H1 (cell line): ENCODE data around the gene ZFAND2B.

ENCODE experiments used
- BACH1 ChIP-seq: IDR thresholded peaks from 2 replicates; pipeline ENCODE4 v1.6.1; 2012; ENCODE audit warnings: low read length, improper control_type of control experiment
- EP300 ChIP-seq, 2 experiments: IDR thresholded peaks; 1 replicate in 1 of 2; 2 replicates in 1 of 2; pipeline ENCODE4 v1.6.1; 2011 to 2012; ENCODE audit warnings: low read depth in 2 of 2, low read length in 2 of 2, mild to moderate bottlenecking in 2 of 2, borderline replicate concordance in 1 of 2, inconsistent platforms in 1 of 2, moderate library complexity in 1 of 2
- JUN ChIP-seq: IDR thresholded peaks from 2 replicates; pipeline ENCODE4 v1.6.1; 2011; ENCODE audit warnings: low read depth, mild to moderate bottlenecking, improper control_type of control experiment, low read length
- MAFK ChIP-seq: IDR thresholded peaks from 2 replicates; pipeline ENCODE4 v1.6.1; 2012; ENCODE audit warnings: low read depth, mild to moderate bottlenecking, improper control_type of control experiment, low read length
- NRF1 ChIP-seq: IDR thresholded peaks from 2 replicates; pipeline ENCODE4 v1.6.1; 2011; ENCODE audit warnings: mild to moderate bottlenecking, low read depth, low read length, improper control_type of control experiment
- POLR2A ChIP-seq, 2 experiments: IDR thresholded peaks; 1 replicate in 1 of 2; 2 replicates in 1 of 2; pipeline ENCODE4 v1.6.1; 2011; ENCODE audit warnings: low read depth in 2 of 2, low read length in 2 of 2, mild to moderate bottlenecking in 2 of 2; ENCODE audit errors: control extremely low read depth in 1 of 2
- POLR2AphosphoS5 ChIP-seq: IDR thresholded peaks from 2 replicates; pipeline ENCODE4 v1.6.1; 2011; ENCODE audit warnings: low read depth, low read length
- POU5F1 ChIP-seq: IDR thresholded peaks from 2 replicates; pipeline ENCODE4 v1.6.1; 2011; ENCODE audit warnings: low read depth, mild to moderate bottlenecking, low read length, moderate library complexity
- RAD21 ChIP-seq, 2 experiments: IDR thresholded peaks in 1 of 2; conservative IDR thresholded peaks in 1 of 2; 2 replicates each; pipeline ENCODE4 v1.6.1; 2011; ENCODE audit warnings: low read depth in 2 of 2, low read length in 2 of 2, improper control_type of control experiment in 1 of 2, inconsistent platforms in 1 of 2, mild to moderate bottlenecking in 1 of 2, moderate library complexity in 1 of 2
- RXRA ChIP-seq: IDR thresholded peaks from 2 replicates; pipeline ENCODE4 v1.6.1; 2011; ENCODE audit warnings: low read depth, mild to moderate bottlenecking, low read length, moderate library complexity; ENCODE audit not compliant: insufficient read depth
- SP1 ChIP-seq: IDR thresholded peaks from 2 replicates; pipeline ENCODE4 v1.6.1; 2011; ENCODE audit warnings: low read depth, low read length
- YY1 ChIP-seq: IDR thresholded peaks from 2 replicates; pipeline ENCODE4 v1.6.1; 2011; ENCODE audit warnings: low read depth, mild to moderate bottlenecking, low read length
- TF ChIP-seq, protein P1 (sequence below), 3 experiments: IDR thresholded peaks; 1 replicate in 2 of 3; 2 replicates in 1 of 3; pipeline versions ENCODE4 v1.5.1 to v1.6.1; 2011; ENCODE audit warnings: low read length in 3 of 3, mild to moderate bottlenecking in 3 of 3, inconsistent platforms in 2 of 3, low read depth in 1 of 3, moderate library complexity in 1 of 3; ENCODE audit not compliant: insufficient read depth in 1 of 3; ENCODE audit errors: control extremely low read depth in 1 of 3

DNA sequence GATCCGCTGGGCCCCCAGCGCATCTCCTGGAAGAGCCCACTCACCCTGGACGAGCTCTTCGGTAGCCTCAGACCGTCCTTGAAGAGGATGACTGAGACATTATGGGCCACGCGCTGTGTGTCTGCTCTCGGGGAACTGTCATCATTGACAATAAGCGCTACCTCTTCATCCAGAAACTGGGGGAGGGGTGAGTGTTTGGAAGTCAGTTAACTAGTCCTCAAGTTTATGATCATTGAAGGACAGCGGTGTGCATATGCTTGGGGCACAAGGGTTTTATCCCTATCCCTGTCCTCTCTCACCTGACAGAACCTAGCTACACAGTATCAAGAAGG is 39.3 kb downstream of the ZFAND2B start:
- TF ChIP-seq, protein P1, sequence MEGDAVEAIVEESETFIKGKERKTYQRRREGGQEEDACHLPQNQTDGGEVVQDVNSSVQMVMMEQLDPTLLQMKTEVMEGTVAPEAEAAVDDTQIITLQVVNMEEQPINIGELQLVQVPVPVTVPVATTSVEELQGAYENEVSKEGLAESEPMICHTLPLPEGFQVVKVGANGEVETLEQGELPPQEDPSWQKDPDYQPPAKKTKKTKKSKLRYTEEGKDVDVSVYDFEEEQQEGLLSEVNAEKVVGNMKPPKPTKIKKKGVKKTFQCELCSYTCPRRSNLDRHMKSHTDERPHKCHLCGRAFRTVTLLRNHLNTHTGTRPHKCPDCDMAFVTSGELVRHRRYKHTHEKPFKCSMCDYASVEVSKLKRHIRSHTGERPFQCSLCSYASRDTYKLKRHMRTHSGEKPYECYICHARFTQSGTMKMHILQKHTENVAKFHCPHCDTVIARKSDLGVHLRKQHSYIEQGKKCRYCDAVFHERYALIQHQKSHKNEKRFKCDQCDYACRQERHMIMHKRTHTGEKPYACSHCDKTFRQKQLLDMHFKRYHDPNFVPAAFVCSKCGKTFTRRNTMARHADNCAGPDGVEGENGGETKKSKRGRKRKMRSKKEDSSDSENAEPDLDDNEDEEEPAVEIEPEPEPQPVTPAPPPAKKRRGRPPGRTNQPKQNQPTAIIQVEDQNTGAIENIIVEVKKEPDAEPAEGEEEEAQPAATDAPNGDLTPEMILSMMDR (IDR thresholded peaks at IDR 0.05; ENCODE audit: control extremely low read depth in 1 of 3, insufficient read depth in 1 of 3, low read depth in 1 of 3, low read length in 3 of 3), result no peak
- TF ChIP-seq POLR2AphosphoS5, result no peak
- TF ChIP-seq NRF1, result no peak
- TF ChIP-seq BACH1, result no peak
- no peak for TF ChIP-seq SP1
- no peak for TF ChIP-seq POU5F1
- TF ChIP-seq EP300 (IDR thresholded peaks at IDR 0.05; ENCODE audit: borderline replicate concordance in 1 of 2, low read depth in 2 of 2, low read length in 2 of 2), result no peak
- TF ChIP-seq RAD21 (IDR thresholded peaks at IDR 0.05 in 1 of 2, conservative IDR thresholded peaks at IDR 0.05 in 1 of 2; ENCODE audit: low read depth in 2 of 2, low read length in 2 of 2), result no peak
- TF ChIP-seq POLR2A (IDR thresholded peaks at IDR 0.05; ENCODE audit: control extremely low read depth in 1 of 2, low read depth in 2 of 2, low read length in 2 of 2), result no peak
- TF ChIP-seq RXRA, result no peak
- TF ChIP-seq MAFK, result no peak
- TF ChIP-seq JUN, result no peak
- no peak for TF ChIP-seq YY1
